GM18951 (cell line): ENCODE data around the gene PDCD4.
"Not testable (repeated sequence)": the region's sequence is repeated elsewhere in the genome, so short reads cannot be mapped to it uniquely, and the experiment has no call there.

Source experiments
- POLR2A ChIP-seq: IDR thresholded peaks from 4 replicates; pipeline ENCODE4 v1.6.1; 2011; ENCODE audit warnings: mild to moderate bottlenecking; ENCODE audit not compliant: insufficient read length, insufficient read depth; ENCODE audit errors: extremely low read depth
- in situ Hi-C: fragments of 300-500 bp; cut with MboI; formaldehyde crosslinking; loops from one replicate; pipeline ENCODE4 v1.12.0; 2022; ENCODE audit warnings: low sequenced_read_pairs, mixed read lengths, inconsistent platforms; ENCODE audit not compliant: unreplicated experiment

Gene PDCD4

DNA sequence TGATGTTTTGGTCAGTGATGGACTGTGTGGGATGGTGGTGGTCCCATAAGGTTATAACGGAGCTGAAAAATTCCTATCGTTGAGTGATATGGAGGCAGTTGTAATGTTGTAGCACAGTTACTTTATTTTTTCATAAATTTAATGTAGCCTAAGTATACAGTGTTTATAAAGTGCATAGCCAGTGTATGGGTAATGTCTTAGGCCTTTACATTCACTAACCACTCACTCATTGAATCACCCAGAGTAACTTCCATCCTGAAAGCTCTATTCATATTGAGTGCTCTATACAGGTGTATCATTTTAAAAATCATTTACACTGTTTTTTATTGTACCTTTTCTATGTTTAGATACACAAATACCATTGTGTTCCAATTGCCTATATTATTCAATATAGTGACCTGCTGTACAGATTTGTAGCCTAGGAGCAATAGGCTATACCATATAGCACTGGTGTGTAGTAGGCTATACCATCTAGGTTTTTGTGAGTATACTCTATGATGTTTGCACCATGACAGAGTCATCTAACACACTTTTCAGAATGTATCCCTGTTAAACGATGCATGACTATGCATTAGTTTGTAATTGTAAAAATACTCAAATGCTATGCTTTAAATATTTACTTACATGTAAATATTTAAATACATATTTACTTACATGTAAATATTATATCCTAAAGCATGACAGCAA, 21.0 kb downstream of the PDCD4 start:
- in situ Hi-C loops = loop anchor here (5.0 to 25.0 kb wide), 2 partner anchors 85 to 280 kb away; no protein-coding TSS in a partner anchor
- TF ChIP-seq POLR2A = no peak

- TF ChIP-seq POLR2A = no peak
- in situ Hi-C loops = loop anchor here (5.0 to 25.0 kb wide), 2 partner anchors 86 to 281 kb away; no protein-coding TSS in a partner anchor
Measured at GRCh38 chr10:110893559-110894179, 21.9 kb downstream of the PDCD4 start.

DNA sequence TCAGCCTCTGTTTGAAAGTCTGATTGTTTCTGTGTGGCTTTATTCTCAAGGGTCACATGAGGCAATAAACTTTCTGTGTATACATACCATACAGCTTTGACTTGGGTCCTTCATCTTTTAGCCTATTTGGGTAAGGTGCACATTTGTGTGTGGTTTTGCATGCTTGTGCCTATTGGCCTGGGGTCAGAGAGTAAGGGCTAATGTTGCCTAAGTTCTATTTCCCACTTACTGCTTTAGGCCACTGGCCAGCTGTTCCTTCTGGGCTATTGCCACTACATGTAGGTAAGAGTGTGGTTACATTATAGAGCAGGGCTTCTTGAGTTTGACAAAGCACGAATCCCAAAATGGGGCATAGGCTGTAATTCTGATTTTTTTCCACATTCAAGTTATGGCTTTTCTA, 25.5 kb downstream of the PDCD4 start:
- in situ Hi-C loops = loop anchor here (25.0 kb wide), 1 partner anchor 285 kb away; no protein-coding TSS in a partner anchor
- no peak for TF ChIP-seq POLR2A

- in situ Hi-C loops = loop anchor here (25.0 kb wide), 1 partner anchor 286 kb away; no protein-coding TSS in a partner anchor
- TF ChIP-seq POLR2A = no peak
Measured at GRCh38 chr10:110898391-110898790, 26.7 kb downstream of the PDCD4 start.

- in situ Hi-C loops = no loop called here
- peak; percentile 22 for TF ChIP-seq POLR2A
Measured at GRCh38 chr10:110900983-110901382, 29.3 kb downstream of the PDCD4 start.

DNA sequence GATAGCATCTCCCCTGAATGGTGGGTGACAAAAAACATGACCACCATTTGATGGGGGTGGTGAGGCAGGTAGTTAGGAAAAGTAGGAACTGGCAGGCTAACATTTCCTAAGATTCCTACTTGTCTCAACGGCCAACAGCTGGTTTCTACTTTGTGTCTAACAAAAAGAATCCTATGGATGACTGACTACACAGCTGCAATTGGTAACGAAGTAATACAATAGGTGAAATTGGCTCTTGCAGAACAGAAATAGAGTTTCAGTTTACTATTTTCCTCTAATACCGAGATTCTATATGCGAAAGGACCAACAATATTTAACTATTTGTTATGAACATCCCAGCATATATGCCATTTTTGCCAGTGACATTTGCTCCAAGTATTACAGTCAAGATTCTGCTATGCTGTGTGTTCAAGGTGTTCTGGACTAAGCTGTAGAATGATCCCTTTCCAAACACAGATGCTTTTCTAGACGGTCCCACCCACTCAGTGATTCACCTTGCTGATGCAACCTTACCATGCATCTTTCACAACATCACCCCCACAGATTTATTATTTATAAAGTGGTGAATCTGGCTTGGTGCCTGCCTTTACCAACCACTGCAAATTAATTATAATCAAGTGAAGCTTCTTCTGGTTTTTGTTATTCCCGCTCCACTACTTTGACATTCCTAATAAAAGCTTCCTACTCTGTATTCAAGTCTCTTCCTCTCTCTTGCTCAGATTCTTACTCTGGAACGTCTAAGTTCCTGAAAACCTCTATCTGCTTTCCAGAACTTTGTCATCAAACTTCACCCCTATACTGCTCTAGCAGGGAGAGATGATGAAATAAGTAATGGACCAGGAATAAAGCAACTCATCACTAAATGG, 30.5 kb downstream of the PDCD4 start:
- in situ Hi-C loops = no loop called here
- TF ChIP-seq POLR2A = no peak

- in situ Hi-C loops = no loop called here
- no peak for TF ChIP-seq POLR2A
Measured at GRCh38 chr10:110903280-110904278, 31.9 kb downstream of the PDCD4 start.

GRCh38 chr10:110910138-110910537, 38.4 kb downstream of the PDCD4 start:
- in situ Hi-C loops = no loop called here
- no peak for TF ChIP-seq POLR2A

- no peak for TF ChIP-seq POLR2A
- in situ Hi-C loops = no loop called here
Measured at GRCh38 chr10:110912374-110912773, 40.6 kb downstream of the PDCD4 start.

DNA sequence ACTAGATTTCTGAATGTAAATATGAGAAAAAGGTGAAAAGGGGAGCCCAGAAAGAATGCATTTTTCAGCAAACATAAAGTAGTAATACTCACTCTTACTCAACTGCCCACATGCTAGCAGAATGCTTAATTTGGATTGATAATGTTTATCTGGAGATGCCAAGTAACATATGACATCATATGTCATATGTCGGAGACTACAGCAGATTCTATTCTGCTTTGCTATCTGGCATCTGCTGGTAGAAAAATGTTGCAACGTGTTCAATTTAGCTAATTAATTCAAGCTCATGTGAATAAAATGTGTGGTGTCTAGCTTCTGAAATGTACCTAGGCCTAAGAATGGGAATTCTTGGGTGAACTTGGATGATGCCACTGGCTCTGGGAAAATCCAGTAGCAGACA, 42.7 kb downstream of the PDCD4 start:
- in situ Hi-C loops = no loop called here
- no peak for TF ChIP-seq POLR2A

GRCh38 chr10:110915035-110915434, 43.3 kb downstream of the PDCD4 start:
- in situ Hi-C loops = no loop called here
- no peak for TF ChIP-seq POLR2A

- in situ Hi-C loops = not testable (repeated sequence)
Measured at GRCh38 chr10:110915600-110915999, 43.9 kb downstream of the PDCD4 start.

- TF ChIP-seq POLR2A = no peak
Measured at GRCh38 chr10:110916554-110917346, 45.0 kb downstream of the PDCD4 start.

More at GRCh38 chr10:110916554-110917346, 45.0 kb downstream of the PDCD4 start:
- in situ Hi-C loops = no loop called here
